Uterus (tissue), 2 donors: ENCODE results near the gene CCS.

Experiments
- CTCF ChIP-seq, 4 experiments: fragments of 200-600 bp in 2 of 4; fragments of 450-650 bp in 2 of 4; sonication (generic) in 2 of 4; IDR thresholded peaks; one replicate each; pipeline ENCODE4 v1.5.1; 2016 to 2019; ENCODE audit warnings: antibody characterized with exemption in 4 of 4, mild to moderate bottlenecking in 2 of 4, moderate library complexity in 1 of 4
- POLR2A ChIP-seq, 2 donors: fragments of 450-650 bp; IDR thresholded peaks; one replicate each; pipeline ENCODE4 v1.6.1; 2016; ENCODE audit warnings: antibody characterized with exemption in 2 of 2, mild to moderate bottlenecking in 1 of 2, moderate library complexity in 1 of 2

- TF ChIP-seq CTCF (IDR thresholded peaks at IDR 0.05) (no peak), POLR2A (IDR thresholded peaks at IDR 0.05) (no peak)
Measured at GRCh38 chr11:66607126-66607834, 14.3 kb downstream of the CCS start.
